GM12801 (cell line): ENCODE results near the gene FXYD4.

Experiments used
- CTCF ChIP-seq: IDR thresholded peaks from one replicate; pipeline ENCODE4 v1.5.1; 2011; ENCODE audit warnings: control low read depth; ENCODE audit not compliant: insufficient read length; ENCODE audit errors: extremely low read depth

FXYD4 gene

GRCh38 chr10:43404704-43405084 is 33.3 kb downstream of the FXYD4 start:
- TF ChIP-seq CTCF = no peak

- TF ChIP-seq CTCF = no peak
Measured at GRCh38 chr10:43407148-43407575, 35.7 kb downstream of the FXYD4 start.

- no peak for TF ChIP-seq CTCF
Measured at GRCh38 chr10:43407576-43408330, 36.3 kb downstream of the FXYD4 start.

- no peak for TF ChIP-seq CTCF
Measured at GRCh38 chr10:43408331-43408709, 36.9 kb downstream of the FXYD4 start.

GRCh38 chr10:43408710-43409384 is 37.4 kb downstream of the FXYD4 start, which contains the start of gene HNRNPF:
HNRNPF (minus strand) TSS chr10:43409186; CDS start chr10:43387884, 21,302 bp downstream.
- no peak for TF ChIP-seq CTCF

- TF ChIP-seq CTCF = no peak
Measured at GRCh38 chr10:43409385-43410109, 38.1 kb downstream of the FXYD4 start.

- no peak for TF ChIP-seq CTCF
Measured at GRCh38 chr10:43410345-43410744, 38.9 kb downstream of the FXYD4 start.
